ENCODE measurements around the gene M1AP.

M1AP gene, protein sequence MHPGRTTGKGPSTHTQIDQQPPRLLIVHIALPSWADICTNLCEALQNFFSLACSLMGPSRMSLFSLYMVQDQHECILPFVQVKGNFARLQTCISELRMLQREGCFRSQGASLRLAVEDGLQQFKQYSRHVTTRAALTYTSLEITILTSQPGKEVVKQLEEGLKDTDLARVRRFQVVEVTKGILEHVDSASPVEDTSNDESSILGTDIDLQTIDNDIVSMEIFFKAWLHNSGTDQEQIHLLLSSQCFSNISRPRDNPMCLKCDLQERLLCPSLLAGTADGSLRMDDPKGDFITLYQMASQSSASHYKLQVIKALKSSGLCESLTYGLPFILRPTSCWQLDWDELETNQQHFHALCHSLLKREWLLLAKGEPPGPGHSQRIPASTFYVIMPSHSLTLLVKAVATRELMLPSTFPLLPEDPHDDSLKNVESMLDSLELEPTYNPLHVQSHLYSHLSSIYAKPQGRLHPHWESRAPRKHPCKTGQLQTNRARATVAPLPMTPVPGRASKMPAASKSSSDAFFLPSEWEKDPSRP

GRCh38 chr2:74648009-74648443, at the start of gene M1AP:
Gene M1AP, minus strand, starts transcription at chr2:74648330. Its CDS starts 8,055 bp downstream, at chr2:74640275.
- no peak for FAIRE-seq

DNA sequence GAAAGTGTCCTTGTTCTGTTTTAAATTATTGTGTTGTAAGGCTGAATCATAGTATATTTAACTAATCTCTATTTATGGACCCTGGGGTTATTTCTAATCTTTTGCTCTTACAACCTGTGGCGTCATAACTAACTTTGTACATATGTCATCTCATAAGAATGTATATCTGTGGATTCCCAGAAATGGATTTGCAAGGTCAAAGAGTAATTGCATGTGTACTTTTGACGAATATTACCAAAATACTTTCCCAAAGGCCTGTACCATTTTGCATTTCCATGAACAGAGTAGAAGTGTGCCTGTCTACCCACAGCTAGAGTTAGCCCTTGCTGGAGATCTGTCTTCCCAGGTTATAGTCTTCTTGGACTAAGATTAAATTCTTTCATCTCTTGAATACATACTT, 48.7 kb upstream of the M1AP start:
- FAIRE-seq: no peak

- FAIRE-seq: no peak
Observed at GRCh38 chr2:74695663-74696062, 47.5 kb upstream of the M1AP start.

DNA sequence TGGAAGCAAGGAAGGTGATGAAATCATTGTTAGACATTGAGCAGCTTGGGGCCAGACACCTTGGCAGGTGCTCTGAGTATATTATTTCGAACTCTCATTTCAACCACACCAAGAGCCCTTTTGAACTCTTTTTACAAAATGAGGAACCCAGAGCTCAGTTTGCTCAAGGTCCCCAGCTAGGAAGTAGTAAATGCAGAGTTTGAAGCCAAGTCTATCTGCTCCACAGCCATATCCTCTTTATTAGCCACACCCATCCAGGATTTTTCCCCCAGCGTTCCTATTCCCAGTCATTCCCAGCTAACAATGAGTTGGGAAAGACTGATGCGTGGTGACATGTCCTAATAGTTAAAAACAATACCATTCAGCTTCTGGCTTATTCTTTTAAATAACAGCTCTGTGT, 46.2 kb upstream of the M1AP start:
- no peak for FAIRE-seq

DNA sequence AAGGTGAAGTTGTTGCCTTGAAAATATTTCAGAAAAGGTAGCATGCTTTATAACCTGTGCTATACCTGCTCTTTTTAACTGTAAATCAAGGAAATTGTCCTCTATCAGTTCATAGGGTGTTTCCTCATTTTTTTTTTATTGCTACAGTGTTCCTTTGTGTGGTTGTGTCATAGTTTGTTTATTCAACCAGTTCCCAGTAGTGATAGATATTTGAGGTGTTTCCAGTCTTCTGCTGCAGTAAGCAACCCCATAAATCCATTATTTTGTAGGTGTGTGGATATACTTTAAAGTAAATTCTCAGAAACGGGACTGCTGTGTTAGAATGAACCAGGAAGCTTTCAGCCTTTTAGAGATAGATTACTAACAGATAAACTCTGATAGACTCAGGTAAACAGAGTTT, 45.5 kb upstream of the M1AP start:
- no peak for FAIRE-seq

DNA sequence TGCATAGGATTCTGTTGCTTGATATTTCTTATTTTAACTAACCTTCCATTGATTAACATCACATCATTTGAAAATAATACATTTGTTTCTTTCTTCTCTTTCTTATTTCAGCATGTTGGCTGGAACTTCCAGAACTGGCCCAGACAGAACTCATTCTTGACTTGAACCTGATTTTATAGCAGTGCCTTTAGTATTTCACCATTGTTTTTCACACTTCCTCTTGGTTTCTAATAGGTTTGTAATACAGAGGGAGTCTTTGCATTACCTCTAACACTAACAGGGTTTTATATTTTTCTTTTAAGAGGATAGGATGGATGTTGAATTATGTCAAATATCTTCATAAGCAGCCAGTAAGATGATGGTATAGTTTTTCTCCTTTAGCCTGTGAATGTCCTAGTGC, 45.1 kb upstream of the M1AP start:
- no peak for FAIRE-seq

GRCh38 chr2:74691929-74692328, 43.8 kb upstream of the M1AP start:
- FAIRE-seq: no peak

GRCh38 chr2:74690571-74690970, 42.4 kb upstream of the M1AP start:
- peak; percentile 66 for FAIRE-seq

- no peak for FAIRE-seq
Observed at GRCh38 chr2:74689671-74690070, 41.5 kb upstream of the M1AP start.

DNA sequence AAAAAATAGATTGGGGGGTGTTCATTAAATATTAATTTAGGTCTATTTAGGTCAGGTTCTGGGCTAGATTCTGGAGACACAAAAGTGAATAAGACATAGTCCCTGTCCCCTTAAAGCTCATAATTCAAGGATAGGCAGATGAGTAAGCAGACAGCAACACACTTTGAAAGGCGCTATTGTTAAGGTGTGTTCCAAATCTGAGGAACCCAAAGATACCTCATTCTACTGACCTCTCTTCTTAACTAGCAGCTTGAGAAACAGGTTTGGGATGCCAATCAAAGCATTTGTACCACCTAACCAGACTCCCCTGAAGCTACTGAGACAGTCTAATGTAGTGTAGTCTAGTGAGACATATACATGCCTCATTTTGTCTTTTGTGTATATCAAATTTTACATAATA, 40.8 kb upstream of the M1AP start:
- no peak for FAIRE-seq

GRCh38 chr2:74685408-74685807, 37.3 kb upstream of the M1AP start:
- FAIRE-seq: no peak

GRCh38 chr2:74682501-74682900, 34.4 kb upstream of the M1AP start:
- no peak for FAIRE-seq

DNA sequence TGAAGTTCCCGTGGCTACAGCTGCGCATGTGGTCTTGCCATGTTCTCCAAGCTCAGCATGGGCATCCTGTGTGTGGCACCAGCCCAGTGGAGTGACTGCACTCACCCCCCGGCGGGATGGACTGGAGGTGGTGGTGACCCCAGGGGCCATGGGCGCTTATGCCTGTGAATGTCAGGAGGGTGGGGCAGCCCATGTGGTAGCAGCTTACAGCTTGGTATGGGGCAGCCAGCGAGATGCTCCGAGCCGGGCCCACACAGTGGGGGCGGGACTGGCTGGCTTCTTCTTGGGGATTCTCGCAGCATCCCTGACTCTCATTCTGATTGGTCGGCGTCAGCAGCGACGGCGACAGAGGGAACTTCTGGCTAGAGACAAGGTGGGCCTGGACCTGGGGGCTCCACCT, 31.5 kb upstream of the M1AP start:
- no peak for FAIRE-seq

GRCh38 chr2:74676331-74676730, 28.2 kb upstream of the M1AP start:
- FAIRE-seq: no peak

GRCh38 chr2:74675090-74675489, 27.0 kb upstream of the M1AP start:
- no peak for FAIRE-seq

DNA sequence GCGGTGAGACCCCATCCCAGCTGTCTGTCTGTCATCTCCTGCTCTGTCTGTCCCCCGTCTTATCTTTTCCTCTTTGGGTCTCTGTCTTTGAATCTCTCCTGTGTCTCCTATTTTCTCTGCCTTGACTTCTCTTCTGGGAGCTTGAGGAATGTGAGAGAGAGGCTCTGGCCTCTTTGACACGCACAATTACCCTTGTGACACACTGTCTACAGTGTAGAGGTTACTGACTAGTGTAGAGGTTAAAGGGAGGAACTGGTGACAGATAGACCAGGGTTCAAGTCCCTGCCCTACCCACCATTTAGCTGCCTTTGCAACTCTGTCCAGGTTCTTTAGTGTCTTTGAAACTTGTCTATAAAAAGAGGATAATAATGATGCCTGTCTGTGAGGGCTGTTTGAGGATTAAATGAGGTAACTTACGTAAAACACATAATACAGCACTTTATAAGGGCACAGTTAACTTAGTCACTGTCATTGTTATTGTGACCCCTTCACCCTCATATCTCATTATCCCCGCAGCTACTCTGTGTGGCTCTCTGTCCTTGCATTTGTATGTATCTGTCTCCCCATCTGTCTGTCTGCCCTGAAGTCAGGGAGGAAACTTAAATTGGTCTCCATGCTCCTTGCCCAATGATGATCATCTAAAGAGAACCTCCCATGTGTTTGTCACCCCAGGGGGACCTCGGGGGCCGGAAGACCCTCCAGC, 25.8 kb upstream of the M1AP start:
- no peak for FAIRE-seq

- no peak for FAIRE-seq
Observed at GRCh38 chr2:74671479-74671878, 23.3 kb upstream of the M1AP start.

- FAIRE-seq: no peak
Observed at GRCh38 chr2:74670263-74670662, 22.1 kb upstream of the M1AP start.

GRCh38 chr2:74668087-74668486, 20.0 kb upstream of the M1AP start:
- no peak for FAIRE-seq

DNA sequence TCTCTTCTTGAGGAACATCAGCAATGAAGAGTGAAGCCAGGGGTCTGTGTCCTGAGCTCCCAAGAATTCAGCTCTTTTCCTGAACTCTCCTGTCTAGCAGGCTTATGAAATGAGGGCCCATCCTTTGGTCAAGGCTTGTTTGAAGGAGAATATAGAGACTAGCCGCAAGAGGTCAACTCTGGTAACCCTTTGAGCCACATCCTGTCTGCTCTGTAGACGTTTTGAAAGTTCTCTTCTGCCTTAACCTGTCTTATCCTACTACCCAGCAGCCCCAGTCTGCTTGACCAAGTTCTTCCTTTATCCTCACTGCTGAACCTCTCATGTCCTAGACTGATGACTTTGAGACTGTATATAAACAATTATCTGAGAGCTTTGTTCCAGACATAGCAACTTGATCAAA, 11.3 kb upstream of the M1AP start:
- no peak for FAIRE-seq

- no peak for FAIRE-seq
Observed at GRCh38 chr2:74658516-74658915, 10.4 kb upstream of the M1AP start.

DNA sequence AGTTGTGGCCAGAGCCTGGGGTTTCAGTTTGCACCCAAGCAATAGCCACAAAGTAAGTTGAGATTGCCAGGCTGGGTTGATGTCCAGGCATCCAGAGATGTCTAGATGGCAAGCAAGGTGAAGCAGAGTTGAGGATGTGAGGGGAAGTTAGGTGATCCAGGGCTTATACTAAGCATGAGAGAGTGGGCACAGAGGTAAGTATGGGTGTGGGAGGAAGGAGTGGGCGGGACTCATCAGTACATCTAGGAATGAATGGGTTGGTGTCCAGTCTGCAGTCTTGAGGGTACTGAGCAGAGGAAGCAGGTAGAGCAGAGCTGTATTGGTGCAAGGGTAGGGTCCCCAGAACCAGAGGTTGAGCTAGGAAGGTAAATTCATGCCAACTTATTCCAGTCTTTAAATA, 7.4 kb upstream of the M1AP start:
- no peak for FAIRE-seq

GRCh38 chr2:74653985-74654882, 6.1 kb upstream of the M1AP start, which contains the start of gene SEMA4F:
Gene SEMA4F, plus strand, starts transcription at chr2:74654247. Its CDS starts 130 bp downstream, at chr2:74654377.
- no peak for FAIRE-seq
